Amniotic stem cell (primary cell): ENCODE results near the gene AFAP1L2.

Source experiments
- DNase-seq: peaks from one replicate; lab custom pipeline; 2025; lab: John Stamatoyannopoulos, UW

The AFAP1L2 gene

GRCh38 chr10:114412907-114413797, 8.8 kb upstream of the AFAP1L2 start:
- DNase-seq = no peak

- DNase-seq = no peak
These were observed 4.7 kb upstream of the AFAP1L2 start for GRCh38 chr10:114408968-114409444.

GRCh38 chr10:114408112-114408967, 4.0 kb upstream of the AFAP1L2 start:
- DNase-seq = no peak

GRCh38 chr10:114406455-114406854, 2.2 kb upstream of the AFAP1L2 start:
- no peak for DNase-seq

GRCh38 chr10:114405011-114405350, 679 bp upstream of the AFAP1L2 start:
- DNase-seq = no peak

- no peak for DNase-seq
These were observed 651 bp downstream of the AFAP1L2 start for GRCh38 chr10:114403541-114404161.

GRCh38 chr10:114402871-114403540, 1.3 kb downstream of the AFAP1L2 start:
- DNase-seq = no peak

GRCh38 chr10:114402233-114402632, 2.1 kb downstream of the AFAP1L2 start:
- DNase-seq = no peak

GRCh38 chr10:114401195-114401791, 3.0 kb downstream of the AFAP1L2 start:
- DNase-seq = no peak

- DNase-seq = no peak
These were observed 4.2 kb downstream of the AFAP1L2 start for GRCh38 chr10:114400091-114400490.

- no peak for DNase-seq
These were observed 4.7 kb downstream of the AFAP1L2 start for GRCh38 chr10:114399576-114399975.

GRCh38 chr10:114398587-114399331, 5.5 kb downstream of the AFAP1L2 start:
- DNase-seq = no peak

- DNase-seq = no peak
These were observed 6.6 kb downstream of the AFAP1L2 start for GRCh38 chr10:114397651-114398145.

- DNase-seq = no peak
These were observed 7.8 kb downstream of the AFAP1L2 start for GRCh38 chr10:114396464-114396863.

GRCh38 chr10:114395366-114396022, 8.8 kb downstream of the AFAP1L2 start:
- no peak for DNase-seq

GRCh38 chr10:114394531-114394930, 9.8 kb downstream of the AFAP1L2 start:
- DNase-seq = no peak

- no peak for DNase-seq
These were observed 10.4 kb downstream of the AFAP1L2 start for GRCh38 chr10:114393886-114394285.

- no peak for DNase-seq
These were observed 10.8 kb downstream of the AFAP1L2 start for GRCh38 chr10:114393482-114393881.

GRCh38 chr10:114392112-114392835, 12.0 kb downstream of the AFAP1L2 start:
- DNase-seq = no peak
